Spleen (tissue), 11 donors: Measurements from ENCODE around the gene KCNK6. TPM values are rescaled to one million over a fixed set of nuclear protein-coding genes. Genes with fewer than 3 reads are reported as not detected.
"Not testable (repeated sequence)": the region's sequence is repeated elsewhere in the genome, so short reads cannot be mapped to it uniquely, and the experiment has no call there.

Experiments used
- DNase-seq: peaks from one replicate; pipeline ENCODE4 v3.0.0-alpha.2; 2020
- H3K27ac ChIP-seq, 8 donors: fragments of 200-600 bp; sonication (generic) in 7 of 8; 1 replicate in 4 of 8; 2 replicates in 4 of 8; pipeline versions ENCODE4 v1.5.0 to v1.8.0; 2016 to 2021; ENCODE audit warnings: inconsistent platforms in 4 of 8, mild to moderate bottlenecking in 4 of 8, moderate library complexity in 1 of 8
- H3K27me3 ChIP-seq, 7 donors: fragments of 200-600 bp; sonication (generic) in 6 of 7; replicated peaks in 1 of 7; 1 replicate in 4 of 7; 2 replicates in 3 of 7; pipeline versions ENCODE4 v1.5.0 to v1.8.0; 2016 to 2021; ENCODE audit warnings: inconsistent platforms in 3 of 7, mild to moderate bottlenecking in 1 of 7
- H3K36me3 ChIP-seq, 6 donors: fragments of 200-600 bp; sonication (generic) in 5 of 6; 1 replicate in 4 of 6; 2 replicates in 2 of 6; pipeline versions ENCODE4 v1.5.0 to v1.8.0; 2016 to 2021; ENCODE audit warnings: inconsistent platforms in 2 of 6
- H3K4me1 ChIP-seq, 6 donors: fragments of 200-600 bp; sonication (generic) in 5 of 6; 1 replicate in 3 of 6; 2 replicates in 3 of 6; pipeline versions ENCODE4 v1.5.0 to v1.8.0; 2016 to 2021; ENCODE audit warnings: inconsistent platforms in 3 of 6
- H3K4me3 ChIP-seq, 8 donors: fragments of 200-600 bp; sonication (generic) in 7 of 8; 1 replicate in 4 of 8; 2 replicates in 4 of 8; pipeline versions ENCODE4 v1.5.0 to v1.8.0; 2016 to 2021; ENCODE audit warnings: inconsistent platforms in 4 of 8, mild to moderate bottlenecking in 4 of 8, moderate library complexity in 2 of 8
- H3K9me3 ChIP-seq, 8 donors: fragments of 200-600 bp; sonication (generic) in 7 of 8; 1 replicate in 4 of 8; 2 replicates in 4 of 8; pipeline versions ENCODE4 v1.5.0 to v1.8.0; 2016 to 2021; ENCODE audit warnings: inconsistent platforms in 4 of 8
- CTCF ChIP-seq, 11 experiments: fragments of 200-600 bp in 7 of 11; fragments of 450-650 bp in 4 of 11; sonication (generic) in 4 of 11; IDR thresholded peaks in 8 of 11; conservative IDR thresholded peaks in 3 of 11; 1 replicate in 7 of 11; 2 replicates in 4 of 11; pipeline versions ENCODE4 v1.4.0 to v1.8.0; 2016 to 2021; ENCODE audit warnings: antibody characterized with exemption in 11 of 11, inconsistent platforms in 4 of 11, mild to moderate bottlenecking in 1 of 11
- POLR2A ChIP-seq, 3 donors: fragments of 450-650 bp; IDR thresholded peaks; one replicate each; pipeline ENCODE4 v1.5.1; 2017; ENCODE audit warnings: antibody characterized with exemption in 3 of 3, mild to moderate bottlenecking in 1 of 3
- POLR2AphosphoS5 ChIP-seq, 3 donors: sonication (generic); formaldehyde crosslinking; IDR thresholded peaks; one replicate each; pipeline ENCODE4 v1.5.1; 2017; ENCODE audit warnings: antibody characterized with exemption in 3 of 3
- WGBS, 5 donors: extraction: QIAGEN DNeasy Blood & Tissue Kit in 3 of 5; methylation state at CpG; one replicate each; pipeline versions ENCODE4 v1.1.5 to v1.1.7; 2013 to 2018; 5-methylcytosine and 5-hydroxymethylcytosine counted together
- intact Hi-C: fragments of 100-400 bp; cut with DNase I; formaldehyde crosslinking; loops from one replicate; pipeline ENCODE4 v1.15.0; 2023; ENCODE audit warnings: low total_unique reads
- polyA plus RNA-seq, 3 donors: library from polyadenylated mRNA; stranded (reverse); fragments of 200-250 nt; gene quantifications; one replicate each; pipeline ENCODE4 v1.2.1, GENCODE V29; 2013
- total RNA-seq, 7 donors: library from RNA; depleted of rRNA in 3 of 7; stranded (reverse); fragments of >200 nt in 3 of 7; fragmentation: NEBNext Ultra II Directional in 4 of 7; extraction: Animal tissue kit (Norgen Biotek cat#: 25700) in 4 of 7; gene quantifications; one replicate each; pipeline versions ENCODE4 v1.1.0 to v1.2.1, GENCODE V29; 2016 to 2021
- donor health status: healthy with polysubstance abuse.
- donor health status: DM: no; HTN: no; CAD: no; lungs with moderate emphysema.
- donor health status: DM: no; HTN: no; CAD: no.
- donor health status: Bipolar disorder and iron deficiency.
- donor health status: healthy.
- donor health status: DM: no; HTN: no; CAD: no.
- donor health status: DM: yes; HTN: yes; CAD: no.

The KCNK6 gene
- total and polyA plus RNA-seq, 10 donors: 3.8 to 25.9 (median 13.6) TPM

- intact Hi-C loops: loop anchor here (5.0 kb wide), 1 partner anchor 36 kb away; the partner anchor contains the start of gene PSMD8
- 5 to 8% (median 7%) methylated on average over 37 to 41 of the region's 41 CpGs for WGBS, 5 donors
- Histone ChIP-seq H3K36me3 (peaks cover 0 to 38% (median 0%) of the 10 kb centered on the region in 6 donors), H3K4me1 (peaks cover 7 to 29% (median 21%) of the 10 kb centered on the region in 6 donors), H3K27me3 (no peaks in the 10 kb centered on the region), H3K9me3 (no peaks in the 10 kb centered on the region), H3K4me3 (peak overlapping the region; percentile 57 to 93 (median 80)), H3K27ac (peak overlapping the region; percentile 76 to 98 (median 96))
- DNase-seq: peak; percentile 98
- TF ChIP-seq CTCF (IDR thresholded peaks at IDR 0.05 in 8 of 11, conservative IDR thresholded peaks at IDR 0.05 in 3 of 11) (peak in 1 of 11 experiments; percentile 20), POLR2A (IDR thresholded peaks at IDR 0.05) (no peak)
Observed at GRCh38 chr19:38336638-38337359, 17.2 kb downstream of the KCNK6 start.

GRCh38 chr19:38337360-38337653, 17.7 kb downstream of the KCNK6 start:
- peak overlapping the region in 7 of 8 donors; percentile 85 to 98 (median 97) for H3K27ac ChIP-seq
- peaks cover 7 to 29% (median 21%) of the 10 kb centered on the region in 6 donors for H3K4me1 ChIP-seq
- DNase-seq: no peak
- TF ChIP-seq CTCF (IDR thresholded peaks at IDR 0.05 in 8 of 11, conservative IDR thresholded peaks at IDR 0.05 in 3 of 11) (no peak), POLR2A (IDR thresholded peaks at IDR 0.05) (no peak), POLR2AphosphoS5 (IDR thresholded peaks at IDR 0.05) (no peak)
- intact Hi-C loops: loop anchor here (5.0 kb wide), 1 partner anchor 35 kb away; the partner anchor contains the start of gene PSMD8
- H3K36me3 ChIP-seq: peaks cover 0 to 41% (median 0%) of the 10 kb centered on the region in 6 donors
- peak overlapping the region in 7 of 8 donors; percentile 57 to 93 (median 81) for H3K4me3 ChIP-seq
- no peaks in the 10 kb centered on the region for H3K9me3 ChIP-seq
- no peaks in the 10 kb centered on the region for H3K27me3 ChIP-seq
- 65 to 72% (median 69%) methylated on average over 10 of the region's 10 CpGs for WGBS, 5 donors

- peaks cover 7 to 29% (median 21%) of the 10 kb centered on the region in 6 donors for H3K4me1 ChIP-seq
- intact Hi-C loops: loop anchor here (5.0 kb wide), 1 partner anchor 33 kb away; the partner anchor contains the start of gene PSMD8
- 81 to 90% (median 87%) methylated on average over 4 of the region's 4 CpGs for WGBS, 5 donors
- H3K27me3 ChIP-seq, H3K9me3 ChIP-seq, H3K4me3 ChIP-seq, H3K27ac ChIP-seq, DNase-seq: not testable (repeated sequence)
- peaks cover 0 to 58% (median 0%) of the 10 kb centered on the region in 6 donors for H3K36me3 ChIP-seq
Observed at GRCh38 chr19:38339011-38339410, 19.4 kb downstream of the KCNK6 start.

GRCh38 chr19:38340927-38341326, 21.3 kb downstream of the KCNK6 start:
- Histone ChIP-seq H3K36me3 (peaks cover 0 to 74% (median 0%) of the 10 kb centered on the region in 6 donors), H3K4me3 (no peak overlapping the region), H3K27me3 (no peaks in the 10 kb centered on the region), H3K9me3 (no peaks in the 10 kb centered on the region), H3K27ac (no peak overlapping the region), H3K4me1 (peaks cover 7 to 20% (median 12%) of the 10 kb centered on the region in 6 donors)
- no peak for TF ChIP-seq POLR2A (IDR thresholded peaks at IDR 0.05)
- no peak for TF ChIP-seq POLR2AphosphoS5 (IDR thresholded peaks at IDR 0.05)
- no peak for TF ChIP-seq CTCF (IDR thresholded peaks at IDR 0.05 in 8 of 11, conservative IDR thresholded peaks at IDR 0.05 in 3 of 11)
- intact Hi-C loops: no loop called here
- 86 to 97% (median 93%) methylated on average over 2 of the region's 2 CpGs for WGBS, 5 donors
- DNase-seq: no peak
